HepG2 (cell line): ENCODE results near the gene ADGRG1. TPM values are rescaled to one million over a fixed set of nuclear protein-coding genes. Genes with fewer than 3 reads are reported as not detected.

ENCODE experiments used
- ATAC-seq: fragments of 200-7000 bp; cut with Tn5 transposase; 3 replicates; pipeline ENCODE4 v1.9.1; 2020; ENCODE audit warnings: mild to moderate bottlenecking, moderate library complexity
- BruUV-seq: library from RNA; stranded (reverse); fragments of 400-500 nt; replicated peaks from 2 replicates; lab custom pipeline; 2021; lab: Mats Ljungman, UMichigan
- CTCF ChIA-PET: fragments of 300-600 bp; formaldehyde crosslinking; extraction: SDS; loops from one replicate; lab custom pipeline; 2021; ENCODE audit warnings: low total read pairs, inconsistent platforms, low intra/inter-chr PET ratio; lab: Yijun Ruan, JAX
- POLR2A ChIA-PET: fragments of 350-600 bp; sonication (Branson Sonifier 250); formaldehyde crosslinking; loops from one replicate; lab custom pipeline; 2020; ENCODE audit warnings: antibody characterized with exemption, inconsistent platforms; lab: Yijun Ruan, JAX
- DNase-seq: peaks from one replicate; pipeline ENCODE4 v3.0.0-alpha.2; 2015; ENCODE audit warnings: low spot score
- FAIRE-seq: peaks from 3 replicates; lab custom pipeline; 2011; peaks lifted over from hg19 to GRCh38; lab: Jason Lieb, UNC
- H2AFZ ChIP-seq: one replicate; pipeline ENCODE4 v1.6.1; 2011; ENCODE audit warnings: low read length, inconsistent platforms
- H3K27ac ChIP-seq: fragments of 300-600 bp; 3 replicates; pipeline ENCODE4 v1.8.0; 2011; ENCODE audit warnings: mixed run types, mild to moderate bottlenecking, mixed read lengths, low read length, inconsistent platforms; ENCODE audit not compliant: insufficient read depth; ENCODE audit errors: extremely low read length
- H3K27me3 ChIP-seq, 2 experiments: fragments of 200-600 bp in 1 of 2; 2 replicates in 1 of 2; 3 replicates in 1 of 2; pipeline versions ENCODE4 v1.6.0 to v1.8.0; 2011; ENCODE audit warnings: low read length in 2 of 2, mild to moderate bottlenecking in 2 of 2, moderate library complexity in 2 of 2, inconsistent platforms in 1 of 2; ENCODE audit not compliant: insufficient read depth in 2 of 2, control insufficient read depth in 1 of 2
- H3K36me3 ChIP-seq, 2 experiments: fragments of 200-600 bp in 1 of 2; replicated peaks in 1 of 2; 2 replicates in 1 of 2; 3 replicates in 1 of 2; pipeline versions ENCODE4 v1.5.1 to v1.8.0; 2011; ENCODE audit warnings: low read length in 2 of 2, inconsistent platforms in 1 of 2; ENCODE audit not compliant: insufficient read depth in 2 of 2, control insufficient read depth in 1 of 2
- H3K4me1 ChIP-seq: 2 replicates; pipeline ENCODE4 v1.5.1; 2012; ENCODE audit warnings: low read length, inconsistent platforms; ENCODE audit not compliant: insufficient read depth
- H3K4me2 ChIP-seq: 2 replicates; pipeline ENCODE4 v1.6.0; 2011; ENCODE audit warnings: low read depth, low read length, inconsistent platforms
- H3K4me3 ChIP-seq, 3 experiments: fragments of 200-600 bp in 1 of 3; sonication (generic), shearing (Covaris generic) in 1 of 3; replicated peaks in 1 of 3; 2 replicates each; pipeline ENCODE4 v1.5.1; 2011 to 2016; ENCODE audit warnings: low read length in 3 of 3, inconsistent platforms in 2 of 3, low read depth in 2 of 3, mild to moderate bottlenecking in 2 of 3, control low read depth in 1 of 3, mixed read lengths in 1 of 3; ENCODE audit not compliant: insufficient read depth in 1 of 3
- H3K79me2 ChIP-seq: one replicate; pipeline ENCODE4 v1.6.1; 2011; ENCODE audit warnings: low read length, inconsistent platforms; ENCODE audit not compliant: insufficient read depth
- H3K9ac ChIP-seq: 2 replicates; pipeline ENCODE4 v1.6.0; 2011; ENCODE audit warnings: mild to moderate bottlenecking, low read depth, low read length, inconsistent platforms; ENCODE audit not compliant: insufficient read depth
- H3K9me3 ChIP-seq: 2 replicates; pipeline ENCODE4 v1.5.1; 2012; ENCODE audit warnings: mild to moderate bottlenecking, low read length
- H4K20me1 ChIP-seq: 2 replicates; pipeline ENCODE4 v1.6.0; 2011; ENCODE audit warnings: inconsistent platforms, mild to moderate bottlenecking, low read length, moderate library complexity; ENCODE audit not compliant: insufficient read depth
- ATF4 ChIP-seq, 2 experiments: fragments of 450-650 bp in 1 of 2; sonication (generic) in 1 of 2; formaldehyde crosslinking; IDR thresholded peaks; 2 replicates each; pipeline versions ENCODE4 v1.5.0 to v1.8.0; 2020 to 2022; ENCODE audit warnings: mild to moderate bottlenecking in 1 of 2, missing genetic modification reagents in 1 of 2
- CEBPB ChIP-seq: IDR thresholded peaks from 2 replicates; pipeline ENCODE4 v1.6.1; 2011; ENCODE audit warnings: low read depth, low read length, improper control_type of control experiment, borderline replicate concordance
- CEBPG ChIP-seq: IDR thresholded peaks from 2 replicates; pipeline ENCODE4 v1.6.1; 2016
- GMEB2 ChIP-seq: IDR thresholded peaks from 2 replicates; pipeline ENCODE4 v1.6.1; 2016; ENCODE audit warnings: missing biosample characterization, missing genetic modification reagents, low read depth
- KDM1A ChIP-seq: IDR thresholded peaks from 2 replicates; pipeline ENCODE4 v1.6.1; 2016; ENCODE audit warnings: missing compliant biosample characterization
- MYC ChIP-seq: sonication (generic); formaldehyde crosslinking; IDR thresholded peaks from 2 replicates; pipeline ENCODE4 v1.9.0; 2021; ENCODE audit warnings: missing genetic modification reagents, borderline replicate concordance
- ZMYM3 ChIP-seq: sonication (generic); formaldehyde crosslinking; IDR thresholded peaks from 2 replicates; pipeline ENCODE4 v1.5.1; 2020; ENCODE audit warnings: mild to moderate bottlenecking, missing genetic modification reagents
- ZNF543 ChIP-seq: sonication (generic); formaldehyde crosslinking; IDR thresholded peaks from 2 replicates; pipeline ENCODE4 v1.4.0; 2020; ENCODE audit warnings: mild to moderate bottlenecking, missing genetic modification reagents
- ZNF768 ChIP-seq: sonication (generic); formaldehyde crosslinking; IDR thresholded peaks from 2 replicates; pipeline ENCODE4 v1.4.0; 2020; ENCODE audit warnings: missing genetic modification reagents
- ZNF770 ChIP-seq: sonication (generic); formaldehyde crosslinking; IDR thresholded peaks from 2 replicates; pipeline ENCODE4 v1.5.0; 2020; ENCODE audit warnings: mild to moderate bottlenecking, missing genetic modification reagents
- WGBS: methylation state at CpG from one replicate; pipeline ENCODE4 v1.1.6; 2017; ENCODE audit warnings: low lambda C conversion rate; 5-methylcytosine and 5-hydroxymethylcytosine counted together
- in situ Hi-C: cut with HindIII; loops from 2 replicates; pipeline ENCODE4 v1.10.0; 2017; ENCODE audit warnings: low pct_unique_long_range_greater_than_20kb; ENCODE audit not compliant: extremely low pct_ligation_motif_present
- intact Hi-C: fragments of 100-400 bp; cut with micrococcal nuclease; formaldehyde crosslinking; loops from one replicate; pipeline ENCODE4 v1.10.0; 2022; ENCODE audit not compliant: unreplicated experiment
- polyA plus RNA-seq, 8 experiments: library from polyadenylated mRNA; depleted of rRNA in 3 of 8; stranded (reverse) in 7 of 8; unstranded in 1 of 8; fragments of >200 nt; fragmentation: Illumina TruSeq in 4 of 8; extraction: Trizol in 4 of 8; gene quantifications; 2 replicates each; pipeline versions ENCODE4 v1.2.1 to v1.2.3, GENCODE V29; 2011 to 2016; ENCODE audit warnings: low read depth in 4 of 8, missing spikeins in 1 of 8, mixed read lengths in 1 of 8; ENCODE audit not compliant: insufficient read depth in 1 of 8
- total RNA-seq, 5 experiments: library from RNA; depleted of rRNA; stranded (reverse); fragments of >200 nt; fragmentation: Illumina TruSeq; extraction: Trizol; gene quantifications; 2 replicates each; pipeline ENCODE4 v1.2.3, GENCODE V29; 2016; ENCODE audit warnings: low read depth in 1 of 5

Gene ADGRG1
- total and polyA plus RNA-seq, 2 of the 13 experiments (the other 11 are each of a cell fraction or from before 2014, with no cell fraction given) = 2.7 to 5.9 TPM

- TF ChIP-seq ZNF768 (CRISPR knock-in tag) (peak; percentile 100), GMEB2 (no peak), KDM1A (CRISPR knock-in tag) (0 out of 2 replicates have a peak, but pooled peaks have one; percentile 74), CEBPB (peak; percentile 67; the same call in 1 of the 2 replicates), ZNF770 (peak; percentile 88), CEBPG (CRISPR knock-in tag) (peak; percentile 73), ZNF543 (CRISPR knock-in tag) (no peak), ATF4 (CRISPR knock-in tag; IDR thresholded peaks at IDR 0.05) (peak in 1 of 2 experiments; percentile 52; a peak in 1 of 4 replicates), ZMYM3 (CRISPR knock-in tag) (peak; percentile 89), MYC (CRISPR knock-in tag) (0 out of 2 replicates have a peak, but pooled peaks have one; percentile 18)
- ChIA-PET CTCF (no interaction called here), POLR2A (interaction anchor here (0.7 to 8.7 kb wide), 5 partner anchors 12 to 137 kb away, joined by 3 to 127 read pairs (median 3); no protein-coding TSS in a partner anchor)
- DNase-seq (no peak), FAIRE-seq (no peak), ATAC-seq (no peak)
- peaks cover 83% of the 10 kb centered on the region for H3K4me1 ChIP-seq
- H2AFZ ChIP-seq = no peak overlapping the region
- no peaks in the 10 kb centered on the region for H4K20me1 ChIP-seq
- no peaks in the 10 kb centered on the region for H3K79me2 ChIP-seq
- WGBS = 61% methylated on average over 10 of the region's 10 CpGs
- H3K9me3 ChIP-seq = no peaks in the 10 kb centered on the region
- H3K36me3 ChIP-seq = no peaks in the 10 kb centered on the region
- intact Hi-C loops = no loop called here
- H3K4me3 ChIP-seq = peak overlapping the region in 1 of 3 experiments; percentile 37; a peak in 1 of 6 replicates
- H3K27me3 ChIP-seq = no peaks in the 10 kb centered on the region; a peak in 1 of 5 replicates
- H3K4me2 ChIP-seq = peak overlapping the region; percentile 65
- H3K9ac ChIP-seq = no peak overlapping the region
- H3K27ac ChIP-seq = no peak overlapping the region
- BruUV-seq = no TSS peak
- in situ Hi-C loops = no loop called here
Observed at GRCh38 chr16:57621521-57622271, 6.7 kb upstream of the ADGRG1 start.
